Bronchial epithelial cell (primary cell): ENCODE data around the gene MEA1. TPM values are rescaled to one million over a fixed set of nuclear protein-coding genes. Genes with fewer than 3 reads are reported as not detected.

Experiments used
- DNase-seq: peaks from one replicate; pipeline ENCODE4 v3.0.0-alpha.2; 2010; ENCODE audit warnings: low read depth
- FAIRE-seq: peaks from 2 replicates; lab custom pipeline; 2011; peaks lifted over from hg19 to GRCh38; lab: Jason Lieb, UNC
- H3K27me3 ChIP-seq: 2 replicates; pipeline ENCODE4 v1.5.1; 2011; ENCODE audit warnings: low read length; ENCODE audit not compliant: control insufficient read depth, insufficient read depth
- H3K36me3 ChIP-seq: 2 replicates; pipeline ENCODE4 v1.5.1; 2011; ENCODE audit warnings: low read length; ENCODE audit not compliant: control insufficient read depth, insufficient read depth
- H3K4me3 ChIP-seq: 2 replicates; pipeline ENCODE4 v1.5.1; 2011; ENCODE audit warnings: mild to moderate bottlenecking, low read depth, low read length, control low read depth
- CTCF ChIP-seq: IDR thresholded peaks from 2 replicates; pipeline ENCODE4 v1.5.1; 2011; ENCODE audit warnings: mild to moderate bottlenecking, moderate library complexity, low read length, control low read depth, inconsistent platforms; ENCODE audit not compliant: insufficient read depth, severe bottlenecking
- total RNA-seq: library from RNA; depleted of rRNA; stranded (reverse); fragments of >200 nt; gene quantifications from 2 replicates; pipeline ENCODE4 v1.2.1, GENCODE V29; 2014

The MEA1 gene
- total RNA-seq, 1 donor from 2014 or later = 62.4 TPM

- no peak for TF ChIP-seq CTCF
- FAIRE-seq (no peak), DNase-seq (no peak)
- no peaks in the 10 kb centered on the region for H3K27me3 ChIP-seq
- no peak overlapping the region for H3K4me3 ChIP-seq
- peaks cover 22% of the 10 kb centered on the region for H3K36me3 ChIP-seq
These were observed 23.0 kb upstream of the MEA1 start for GRCh38 chr6:43036712-43037111.

GRCh38 chr6:43035495-43036194, 21.9 kb upstream of the MEA1 start:
- H3K36me3 ChIP-seq = peaks cover 19% of the 10 kb centered on the region
- H3K27me3 ChIP-seq = no peaks in the 10 kb centered on the region
- no peak overlapping the region for H3K4me3 ChIP-seq
- no peak for TF ChIP-seq CTCF
- DNase-seq = no peak
- FAIRE-seq = no peak

- Histone ChIP-seq H3K4me3 (no peak overlapping the region), H3K27me3 (no peaks in the 10 kb centered on the region), H3K36me3 (peaks cover 18% of the 10 kb centered on the region)
- FAIRE-seq (no peak), DNase-seq (no peak)
- no peak for TF ChIP-seq CTCF
These were observed 20.4 kb upstream of the MEA1 start for GRCh38 chr6:43034190-43034525.

- DNase-seq (no peak), FAIRE-seq (no peak)
- TF ChIP-seq CTCF = no peak
- no peak overlapping the region for H3K4me3 ChIP-seq
- H3K36me3 ChIP-seq = peaks cover 18% of the 10 kb centered on the region
- no peaks in the 10 kb centered on the region for H3K27me3 ChIP-seq
These were observed 19.9 kb upstream of the MEA1 start for GRCh38 chr6:43033496-43034189.

- Histone ChIP-seq H3K27me3 (no peaks in the 10 kb centered on the region), H3K4me3 (no peak overlapping the region), H3K36me3 (peaks cover 18% of the 10 kb centered on the region)
- DNase-seq = no peak
- FAIRE-seq = no peak
- no peak for TF ChIP-seq CTCF
These were observed 18.6 kb upstream of the MEA1 start for GRCh38 chr6:43032326-43032725.
